ENCODE data around the gene ATP10A.

ATP10A gene

GRCh38 chr15:25824618-25825017, 38.5 kb downstream of the ATP10A start:
- no peak for DNase-seq

GRCh38 chr15:25812845-25813244, 50.3 kb downstream of the ATP10A start:
- no peak for DNase-seq

- DNase-seq: no peak
Measured at GRCh38 chr15:25812073-25812472, 51.1 kb downstream of the ATP10A start.

DNA sequence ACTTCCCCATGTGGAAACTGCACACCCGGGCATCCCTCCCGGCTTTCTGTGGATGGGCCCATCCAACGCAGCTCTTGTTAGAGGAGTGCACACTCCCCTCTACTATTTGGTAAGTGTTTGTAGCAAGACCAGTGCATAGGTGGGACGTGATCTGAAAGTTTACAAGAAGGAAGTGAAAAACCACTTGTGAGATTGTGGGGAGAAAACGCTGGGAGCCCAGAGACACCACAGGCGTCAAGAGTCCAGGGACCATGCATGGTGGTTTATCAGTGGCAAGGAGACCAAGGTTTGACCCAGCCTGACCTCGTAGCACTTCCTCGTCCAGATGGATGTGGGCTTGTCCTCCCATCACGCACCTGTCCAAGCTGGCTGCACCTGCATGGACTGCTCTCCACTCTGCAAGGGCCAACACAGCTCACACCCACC, 51.6 kb downstream of the ATP10A start:
- DNase-seq: no peak

DNA sequence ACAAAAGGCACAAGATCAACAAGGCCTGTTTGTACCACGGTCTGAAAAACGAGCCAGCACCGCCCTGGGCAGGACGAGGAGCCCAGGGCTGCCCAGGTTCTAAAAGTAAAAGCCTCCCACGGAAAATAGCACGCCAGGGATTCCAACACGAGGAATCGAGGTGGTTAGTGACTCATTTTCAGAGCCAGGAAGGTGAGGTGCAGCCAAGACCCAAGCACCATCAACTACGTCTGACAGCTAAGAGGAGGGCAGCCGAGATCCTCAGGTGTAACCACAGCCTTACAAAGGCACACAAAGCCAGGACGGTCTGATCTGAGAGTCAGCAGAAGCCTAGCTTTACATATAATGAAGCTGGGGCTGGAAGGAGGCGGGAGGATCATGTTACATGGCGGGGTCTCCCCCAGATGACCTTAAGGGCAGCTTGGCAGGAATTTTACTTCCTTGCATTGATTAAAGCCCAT, 52.5 kb downstream of the ATP10A start:
- DNase-seq: no peak

DNA sequence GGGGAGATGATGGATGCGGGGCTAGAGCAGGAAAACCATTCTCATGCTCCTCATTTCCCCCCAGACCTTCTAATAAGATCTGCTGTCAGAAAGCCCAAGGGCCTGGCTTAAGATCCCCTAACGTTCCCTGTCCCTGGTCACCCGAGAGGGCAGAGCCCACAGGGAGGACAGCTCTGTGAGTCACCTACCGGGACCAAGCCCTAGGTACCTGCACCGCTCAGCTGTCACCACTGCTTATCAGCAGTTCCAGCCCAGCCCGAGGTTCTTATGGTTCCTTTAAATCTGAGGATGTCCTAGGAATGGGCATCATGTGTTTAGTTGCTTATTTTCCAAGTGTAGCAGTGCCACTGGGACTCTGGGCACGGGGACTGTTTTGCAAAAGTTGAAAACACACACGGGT, 53.0 kb downstream of the ATP10A start:
- DNase-seq: no peak

- no peak for DNase-seq
Measured at GRCh38 chr15:25807063-25807462, 56.1 kb downstream of the ATP10A start.

GRCh38 chr15:25805031-25805430, 58.1 kb downstream of the ATP10A start:
- DNase-seq: no peak

GRCh38 chr15:25804451-25804850, 58.7 kb downstream of the ATP10A start:
- no peak for DNase-seq

DNA sequence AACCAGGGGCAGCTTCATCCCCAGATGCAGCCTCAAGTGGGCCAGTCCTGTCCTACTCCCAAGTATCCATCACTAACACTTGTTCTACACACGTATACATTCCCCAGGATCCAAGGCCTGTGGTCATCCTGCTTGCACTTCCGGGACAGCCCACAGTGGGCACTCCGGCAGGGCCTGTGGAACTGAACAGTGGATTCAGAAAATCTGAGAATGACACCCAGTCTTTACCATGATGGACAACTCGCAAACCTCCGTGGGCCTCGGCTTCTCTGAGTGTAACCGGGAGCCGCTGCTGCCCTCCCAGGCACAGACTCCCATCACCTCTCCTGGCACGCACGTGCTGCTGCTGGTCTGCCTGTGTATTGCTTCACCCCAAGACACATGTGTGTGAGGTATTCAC, 59.6 kb downstream of the ATP10A start:
- no peak for DNase-seq

DNA sequence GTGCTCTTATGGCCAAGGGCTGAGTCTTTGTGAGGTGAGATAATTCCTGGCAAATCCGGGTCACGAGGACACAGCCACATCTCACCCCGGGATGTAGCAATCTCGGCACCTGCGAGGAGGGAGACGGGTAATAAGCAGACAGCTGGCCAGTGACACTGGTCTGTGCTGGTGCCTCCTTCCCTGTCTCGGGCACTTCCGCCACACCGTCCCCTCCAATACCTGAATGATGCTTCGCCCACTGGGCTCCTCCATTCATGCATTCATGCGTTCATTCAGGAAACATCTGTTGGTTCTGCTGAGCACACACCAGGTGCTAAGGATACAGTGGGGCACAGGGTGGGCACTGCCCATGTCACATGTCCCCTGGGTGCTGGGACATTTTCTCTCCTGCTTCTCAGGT, 60.1 kb downstream of the ATP10A start:
- DNase-seq: no peak

GRCh38 chr15:25802285-25802830, 60.8 kb downstream of the ATP10A start:
- DNase-seq: no peak

DNA sequence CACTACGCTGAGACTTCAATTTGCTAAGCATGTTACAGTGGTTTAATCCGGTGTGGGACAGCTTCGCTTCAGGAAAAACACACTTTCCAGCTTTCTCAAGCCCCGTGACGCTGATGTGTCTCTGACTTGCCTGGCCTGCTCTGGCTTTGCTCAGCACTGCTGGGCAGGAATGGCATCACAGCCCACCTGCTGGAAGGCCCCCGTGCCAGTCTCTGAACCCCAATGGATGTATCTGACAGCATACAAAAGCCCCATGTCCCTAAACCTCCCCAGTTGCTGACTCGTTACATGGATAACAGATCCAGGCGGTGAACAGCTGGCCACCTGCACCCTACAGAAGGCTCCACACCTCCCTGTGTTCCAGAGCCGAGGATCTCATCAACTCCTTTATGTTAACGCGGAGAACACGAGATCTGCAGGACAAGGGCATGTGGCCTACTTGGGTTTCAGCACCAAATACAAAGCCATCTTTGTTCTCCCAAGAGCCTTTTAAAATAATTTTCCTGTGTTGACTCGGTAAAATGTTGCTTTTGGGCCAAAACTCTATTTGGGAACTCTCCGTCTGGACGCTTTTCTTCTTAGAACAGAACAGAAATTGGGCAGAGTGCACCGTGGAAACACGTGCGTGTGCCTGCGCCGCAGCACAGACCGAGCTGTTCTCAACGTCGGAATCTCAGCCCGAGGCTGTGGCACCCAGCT, 61.4 kb downstream of the ATP10A start:
- no peak for DNase-seq

- no peak for DNase-seq
Measured at GRCh38 chr15:25800761-25801515, 62.2 kb downstream of the ATP10A start.

DNA sequence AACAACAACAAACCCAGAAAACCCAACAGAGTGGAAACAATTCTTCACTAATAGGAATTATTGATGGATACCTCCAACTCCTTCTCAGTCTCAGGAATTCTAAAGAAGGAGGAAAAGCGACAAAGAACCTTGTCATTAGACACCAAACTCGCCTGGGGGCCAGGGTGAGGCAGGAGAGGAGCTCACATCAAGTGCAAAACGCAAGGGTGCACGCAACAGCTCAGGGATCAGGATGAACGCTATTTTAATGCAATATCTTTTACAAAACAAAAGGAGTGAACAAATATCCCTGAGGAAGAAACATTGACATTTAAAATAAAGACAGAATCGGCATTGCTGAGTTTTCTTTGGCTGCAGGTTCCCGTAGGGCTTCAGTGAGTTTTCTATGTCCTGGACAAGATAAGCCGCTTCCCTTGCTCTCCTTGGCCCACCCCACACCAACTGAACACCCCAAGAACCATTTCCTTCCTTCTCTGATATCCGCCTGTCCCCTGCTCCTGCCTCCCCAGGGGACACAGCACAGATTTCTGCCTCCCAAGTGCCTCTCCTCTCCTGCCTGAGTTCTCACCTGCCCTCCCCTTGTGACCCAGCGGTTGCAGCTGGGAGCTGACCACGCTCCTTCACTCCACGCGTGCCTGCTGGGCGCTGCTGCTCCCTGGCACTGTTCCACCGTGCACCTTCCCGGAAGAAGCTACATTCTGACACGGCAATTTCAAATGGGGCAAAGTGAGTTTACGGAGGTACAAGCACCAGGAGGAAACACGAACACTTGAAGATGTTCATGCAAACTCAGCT, 63.0 kb downstream of the ATP10A start:
- DNase-seq: no peak

GRCh38 chr15:25797936-25798901, 64.9 kb downstream of the ATP10A start:
- DNase-seq: no peak

- no peak for DNase-seq
Measured at GRCh38 chr15:25797511-25797935, 65.6 kb downstream of the ATP10A start.

- no peak for DNase-seq
Measured at GRCh38 chr15:25797035-25797434, 66.1 kb downstream of the ATP10A start.

- no peak for DNase-seq
Measured at GRCh38 chr15:25796395-25796794, 66.7 kb downstream of the ATP10A start.

DNA sequence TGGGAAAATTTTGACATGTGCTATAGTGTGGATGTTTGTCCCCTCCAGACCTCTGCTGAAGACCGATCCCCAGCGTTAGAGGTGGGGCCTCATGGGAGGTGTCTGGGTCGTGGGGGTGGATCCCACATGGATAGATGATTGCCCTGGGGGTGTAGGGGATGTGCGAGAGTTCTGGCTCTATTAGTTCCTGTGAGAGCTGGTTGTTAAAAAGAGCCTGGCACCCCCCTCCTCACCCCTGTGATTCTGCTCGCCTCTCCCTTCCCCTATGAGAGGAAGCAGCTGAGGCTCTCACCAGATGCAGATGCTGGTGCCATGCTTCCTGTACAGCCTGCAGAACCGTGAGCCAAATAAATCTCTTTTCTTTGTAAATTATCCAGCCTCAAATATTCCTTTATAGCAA, 67.4 kb downstream of the ATP10A start:
- DNase-seq: no peak

DNA sequence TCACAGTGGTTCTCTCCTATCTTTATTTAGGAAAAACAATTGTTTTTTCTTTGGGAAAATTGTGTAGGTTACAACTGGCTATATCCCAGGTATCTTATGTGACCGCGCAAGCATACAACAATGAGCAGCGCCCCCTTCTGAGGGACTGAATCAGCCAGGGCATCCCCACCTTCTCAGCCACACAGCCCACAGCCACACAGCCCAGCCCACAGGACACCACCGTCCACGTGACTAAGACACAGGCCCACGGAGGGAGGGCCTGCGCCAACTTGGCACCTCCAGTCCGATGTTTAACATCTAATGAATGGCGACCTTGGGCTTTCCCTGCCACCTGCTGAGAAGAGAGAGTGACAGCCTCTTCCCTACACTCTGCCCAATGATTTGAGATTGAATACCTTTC, 68.1 kb downstream of the ATP10A start:
- no peak for DNase-seq

Data from NCI-H69 (cell line).